Neuronal stem cell (in vitro differentiated cells): Measurements from ENCODE around the gene CALML5.

Experiments
- DNase-seq: peaks from one replicate; pipeline ENCODE4 v3.0.0-alpha.2; 2013; ENCODE audit warnings: low spot score
- H2AFZ ChIP-seq: one replicate; pipeline ENCODE4 v1.6.1; 2013; ENCODE audit warnings: mild to moderate bottlenecking, low read length, inconsistent platforms
- H2AK5ac ChIP-seq: 2 replicates; pipeline ENCODE4 v1.6.1; 2013; ENCODE audit warnings: low read depth, mild to moderate bottlenecking, inconsistent platforms, low read length, moderate library complexity, mixed read lengths
- H2BK120ac ChIP-seq: 2 replicates; pipeline ENCODE4 v1.6.1; 2013; ENCODE audit warnings: low read depth, mild to moderate bottlenecking, inconsistent platforms, low read length, moderate library complexity, mixed read lengths
- H2BK12ac ChIP-seq: one replicate; pipeline ENCODE4 v1.6.1; 2013; ENCODE audit warnings: low read length, inconsistent platforms
- H2BK15ac ChIP-seq: 2 replicates; pipeline ENCODE4 v1.6.1; 2013; ENCODE audit warnings: mild to moderate bottlenecking, low read length, inconsistent platforms, mixed read lengths
- H2BK5ac ChIP-seq: one replicate; pipeline ENCODE4 v1.6.1; 2013; ENCODE audit warnings: inconsistent platforms, mild to moderate bottlenecking, low read length, moderate library complexity
- H3K14ac ChIP-seq: one replicate; pipeline ENCODE4 v1.6.1; 2013; ENCODE audit warnings: low read length, inconsistent platforms
- H3K18ac ChIP-seq: 2 replicates; pipeline ENCODE4 v1.6.1; 2013; ENCODE audit warnings: low read length, inconsistent platforms
- H3K23ac ChIP-seq: 2 replicates; pipeline ENCODE4 v1.6.1; 2013; ENCODE audit warnings: low read depth, mild to moderate bottlenecking, mixed read lengths, low read length, inconsistent platforms; ENCODE audit not compliant: poor library complexity
- H3K27ac ChIP-seq: replicated peaks from 3 replicates; pipeline ENCODE4 v1.5.1; 2013; ENCODE audit warnings: low read length, inconsistent platforms
- H3K27me3 ChIP-seq, 3 experiments: 2 replicates each; pipeline ENCODE4 v1.6.1; 2013; ENCODE audit warnings: low read length in 3 of 3, mild to moderate bottlenecking in 2 of 3, inconsistent platforms in 1 of 3, low read depth in 1 of 3, mixed read lengths in 1 of 3, moderate library complexity in 1 of 3; ENCODE audit not compliant: control insufficient read depth in 3 of 3, insufficient read depth in 3 of 3
- H3K36me3 ChIP-seq, 2 donors: replicated peaks in 1 of 2; 2 replicates each; pipeline ENCODE4 v1.6.1; 2013; ENCODE audit warnings: low read length in 2 of 2; ENCODE audit not compliant: control insufficient read depth in 2 of 2, insufficient read depth in 2 of 2
- H3K4ac ChIP-seq: 2 replicates; pipeline ENCODE4 v1.6.1; 2013; ENCODE audit warnings: inconsistent platforms, mild to moderate bottlenecking, low read length, moderate library complexity
- H3K4me1 ChIP-seq, 2 donors: 1 replicate in 1 of 2; 2 replicates in 1 of 2; pipeline ENCODE4 v1.6.1; 2013; ENCODE audit warnings: low read length in 2 of 2, low read depth in 1 of 2; ENCODE audit not compliant: control insufficient read depth in 2 of 2, insufficient read depth in 1 of 2
- H3K4me2 ChIP-seq: one replicate; pipeline ENCODE4 v1.6.1; 2013; ENCODE audit warnings: mild to moderate bottlenecking, low read length, inconsistent platforms; ENCODE audit not compliant: insufficient read depth, poor library complexity, severe bottlenecking
- H3K4me3 ChIP-seq, 2 donors: 2 replicates each; pipeline ENCODE4 v1.5.1; 2013; ENCODE audit warnings: low read length in 2 of 2, mild to moderate bottlenecking in 2 of 2, inconsistent platforms in 1 of 2, moderate library complexity in 1 of 2
- H3K79me1 ChIP-seq: one replicate; pipeline ENCODE4 v1.6.1; 2013; ENCODE audit warnings: low read depth, mild to moderate bottlenecking, inconsistent platforms, low read length, moderate library complexity
- H3K9ac ChIP-seq: one replicate; pipeline ENCODE4 v1.6.1; 2013; ENCODE audit warnings: mild to moderate bottlenecking, low read depth, low read length, inconsistent platforms; ENCODE audit not compliant: poor library complexity
- H3K9me3 ChIP-seq, 2 donors: replicated peaks in 1 of 2; 2 replicates each; pipeline versions ENCODE3 to v1.6.1; 2013; ENCODE audit warnings: low read length in 2 of 2, mild to moderate bottlenecking in 2 of 2, inconsistent platforms in 1 of 2, low read depth in 1 of 2, mixed read lengths in 1 of 2, moderate library complexity in 1 of 2; ENCODE audit not compliant: control insufficient read depth in 2 of 2, insufficient read depth in 1 of 2
- H4K8ac ChIP-seq: one replicate; pipeline ENCODE4 v1.6.1; 2013; ENCODE audit warnings: low read depth, mild to moderate bottlenecking, inconsistent platforms, low read length, moderate library complexity
- H4K91ac ChIP-seq: one replicate; pipeline ENCODE4 v1.6.1; 2013; ENCODE audit warnings: low read length, low read depth, mild to moderate bottlenecking, inconsistent platforms; ENCODE audit not compliant: poor library complexity
- WGBS, 2 donors: extraction: QIAGEN DNeasy Blood & Tissue Kit; methylation state at CpG; one replicate each; pipeline ENCODE4 v1.1.7; 2013; ENCODE audit warnings: missing lambda C conversion rate in 2 of 2, mixed read lengths in 1 of 2; ENCODE audit not compliant: insufficient read length in 2 of 2, insufficient replicate concordance in 1 of 2; ENCODE audit errors: extremely low coverage in 2 of 2; 5-methylcytosine and 5-hydroxymethylcytosine counted together

Gene CALML5

GRCh38 chr10:5506246-5506645 is 6.9 kb upstream of the CALML5 start:
- Histone ChIP-seq H3K23ac (no peak overlapping the region), H2AFZ (no peak overlapping the region), H3K9ac (no peak overlapping the region), H3K4me2 (no peak overlapping the region), H3K9me3 (peaks cover 0 to 2% of the 10 kb centered on the region in 2 donors), H4K91ac (no peak overlapping the region), H2BK5ac (no peak overlapping the region), H3K79me1 (no peaks in the 10 kb centered on the region), H3K27ac (no peak overlapping the region), H3K4me1 (no peaks in the 10 kb centered on the region), H4K8ac (no peak overlapping the region), H3K27me3 (peaks cover 0 to 28% (median 0%) of the 10 kb centered on the region in 3 experiments), H2BK120ac (no peak overlapping the region), H2AK5ac (peak overlapping the region; percentile 2), H2BK15ac (peak overlapping the region; percentile 41), H3K4me3 (peak overlapping the region in 1 of 2 donors; percentile 4), H2BK12ac (no peak overlapping the region), H3K14ac (no peak overlapping the region), H3K18ac (peak overlapping the region; percentile 42), H3K4ac (no peak overlapping the region), H3K36me3 (no peaks in the 10 kb centered on the region)
- DNase-seq, result no peak
- WGBS, 2 donors, result no CpG with 5 or more reads among the region's 2 CpGs

GRCh38 chr10:5504146-5505072 is 5.0 kb upstream of the CALML5 start:
- no peak overlapping the region for H2BK5ac ChIP-seq
- H2AFZ ChIP-seq, result no peak overlapping the region
- H3K18ac ChIP-seq, result no peak overlapping the region
- no peak overlapping the region for H2BK15ac ChIP-seq
- peak overlapping the region in 1 of 2 donors; percentile 38 for H3K4me3 ChIP-seq
- H3K27me3 ChIP-seq, result peaks cover 0 to 43% (median 0%) of the 10 kb centered on the region in 3 experiments
- H3K9me3 ChIP-seq, result peaks cover 0 to 2% of the 10 kb centered on the region in 2 donors
- H3K4ac ChIP-seq, result no peak overlapping the region
- WGBS, 2 donors, result no CpG with 5 or more reads among the region's 18 CpGs
- no peak overlapping the region for H4K8ac ChIP-seq
- no peak overlapping the region for H3K4me2 ChIP-seq
- H2BK120ac ChIP-seq, result no peak overlapping the region
- DNase-seq, result no peak
- no peak overlapping the region for H2AK5ac ChIP-seq
- H2BK12ac ChIP-seq, result no peak overlapping the region
- no peak overlapping the region for H4K91ac ChIP-seq
- no peak overlapping the region for H3K9ac ChIP-seq
- no peak overlapping the region for H3K27ac ChIP-seq
- no peaks in the 10 kb centered on the region for H3K4me1 ChIP-seq
- no peaks in the 10 kb centered on the region for H3K79me1 ChIP-seq
- H3K36me3 ChIP-seq, result no peaks in the 10 kb centered on the region
- H3K23ac ChIP-seq, result no peak overlapping the region
- no peak overlapping the region for H3K14ac ChIP-seq

- no peak overlapping the region for H4K91ac ChIP-seq
- no peak overlapping the region for H3K9ac ChIP-seq
- H3K79me1 ChIP-seq, result no peaks in the 10 kb centered on the region
- no peak overlapping the region for H2AFZ ChIP-seq
- no peak overlapping the region for H2BK12ac ChIP-seq
- peaks cover 0 to 38% (median 0%) of the 10 kb centered on the region in 3 experiments for H3K27me3 ChIP-seq
- WGBS, 2 donors, result no CpG with 5 or more reads among the region's 3 CpGs
- H2AK5ac ChIP-seq, result peak overlapping the region; percentile 44
- peaks cover 0 to 2% of the 10 kb centered on the region in 2 donors for H3K9me3 ChIP-seq
- H2BK15ac ChIP-seq, result peak overlapping the region; percentile 7
- no peak overlapping the region for H3K14ac ChIP-seq
- H4K8ac ChIP-seq, result no peak overlapping the region
- H3K27ac ChIP-seq, result no peak overlapping the region
- no peaks in the 10 kb centered on the region for H3K4me1 ChIP-seq
- H3K36me3 ChIP-seq, result no peaks in the 10 kb centered on the region
- no peak overlapping the region for H3K4ac ChIP-seq
- no peak overlapping the region for H3K23ac ChIP-seq
- DNase-seq, result no peak
- H3K18ac ChIP-seq, result peak overlapping the region; percentile 24
- H2BK120ac ChIP-seq, result no peak overlapping the region
- no peak overlapping the region for H2BK5ac ChIP-seq
- no peak overlapping the region for H3K4me3 ChIP-seq
- no peak overlapping the region for H3K4me2 ChIP-seq
Measured at GRCh38 chr10:5503477-5503835, 4.1 kb upstream of the CALML5 start.
